ENCODE measurements around the gene CCDC57. TPM values are rescaled to one million over a fixed set of nuclear protein-coding genes. Genes with fewer than 3 reads are reported as not detected.

CCDC57 gene
- total RNA-seq, 4 donors from 2014 or later = 8.4 to 21.6 (median 16.4) TPM

DNA sequence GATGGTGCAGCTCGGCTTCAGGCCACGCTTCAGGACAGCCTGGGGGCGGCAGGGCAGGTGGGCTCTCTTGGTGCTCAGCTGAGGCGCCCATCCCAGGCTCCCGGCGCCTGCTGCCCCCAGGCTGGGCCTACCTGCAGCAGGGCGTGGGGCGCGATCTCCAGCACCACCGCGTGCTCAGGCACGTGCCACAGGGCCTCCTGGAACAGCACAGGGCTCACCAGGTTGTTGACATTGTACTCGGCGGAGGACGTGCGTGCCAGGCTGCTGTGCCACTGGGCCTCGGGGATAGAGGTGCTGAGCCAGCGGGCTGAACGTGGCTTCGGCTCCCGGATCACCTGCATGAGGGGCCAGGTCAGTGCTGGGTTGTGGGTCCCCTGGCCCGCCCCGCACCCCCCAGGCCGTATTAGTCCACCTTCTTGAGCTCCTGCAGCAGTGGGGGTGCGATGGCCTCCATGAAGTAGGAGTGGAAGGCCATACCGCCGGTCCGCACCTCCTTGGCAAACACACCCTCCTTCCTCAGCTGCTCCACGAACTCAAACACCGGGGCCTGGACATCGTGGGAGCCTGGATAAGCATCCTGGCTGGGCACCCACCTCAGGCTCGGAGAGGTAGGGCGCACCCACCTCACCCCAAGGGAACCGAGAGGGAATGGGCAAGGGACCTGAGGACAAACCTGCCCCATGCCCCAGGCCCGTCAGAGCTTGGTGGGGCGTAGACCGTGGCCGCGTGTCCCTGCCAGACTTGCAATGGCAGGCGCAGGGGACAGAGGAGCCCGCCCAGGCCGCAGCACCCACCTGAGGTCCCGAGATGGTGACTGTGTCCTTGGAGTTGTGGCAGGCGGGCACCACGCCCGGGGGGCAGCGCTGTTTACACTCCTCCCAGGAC, 123.6 kb downstream of the CCDC57 start:
- Histone ChIP-seq H3K27me3 (no peaks in the 10 kb centered on the region), H3K9me3 (no peaks in the 10 kb centered on the region), H3K36me3 (peaks cover 90 to 100% (median 100%) of the 10 kb centered on the region in 4 donors), H3K4me3 (no peak overlapping the region), H3K4me1 (no peaks in the 10 kb centered on the region), H3K27ac (replicated peaks in 1 of 4) (no peak overlapping the region)
- no peak for DNase-seq (ENCODE audit: extremely low spot score)
- WGBS = 92% methylated on average over 20 of the region's 47 CpGs
- intact Hi-C loops (cut with DNase I) = no loop called here
- TF ChIP-seq POLR2AphosphoS5 (IDR thresholded peaks at IDR 0.05) (no peak), EP300 (IDR thresholded peaks at IDR 0.05) (no peak), POLR2A (IDR thresholded peaks at IDR 0.05; ENCODE audit: low read depth) (no peak)
- TF ChIP-seq, protein P1, sequence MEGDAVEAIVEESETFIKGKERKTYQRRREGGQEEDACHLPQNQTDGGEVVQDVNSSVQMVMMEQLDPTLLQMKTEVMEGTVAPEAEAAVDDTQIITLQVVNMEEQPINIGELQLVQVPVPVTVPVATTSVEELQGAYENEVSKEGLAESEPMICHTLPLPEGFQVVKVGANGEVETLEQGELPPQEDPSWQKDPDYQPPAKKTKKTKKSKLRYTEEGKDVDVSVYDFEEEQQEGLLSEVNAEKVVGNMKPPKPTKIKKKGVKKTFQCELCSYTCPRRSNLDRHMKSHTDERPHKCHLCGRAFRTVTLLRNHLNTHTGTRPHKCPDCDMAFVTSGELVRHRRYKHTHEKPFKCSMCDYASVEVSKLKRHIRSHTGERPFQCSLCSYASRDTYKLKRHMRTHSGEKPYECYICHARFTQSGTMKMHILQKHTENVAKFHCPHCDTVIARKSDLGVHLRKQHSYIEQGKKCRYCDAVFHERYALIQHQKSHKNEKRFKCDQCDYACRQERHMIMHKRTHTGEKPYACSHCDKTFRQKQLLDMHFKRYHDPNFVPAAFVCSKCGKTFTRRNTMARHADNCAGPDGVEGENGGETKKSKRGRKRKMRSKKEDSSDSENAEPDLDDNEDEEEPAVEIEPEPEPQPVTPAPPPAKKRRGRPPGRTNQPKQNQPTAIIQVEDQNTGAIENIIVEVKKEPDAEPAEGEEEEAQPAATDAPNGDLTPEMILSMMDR (IDR thresholded peaks at IDR 0.05) = no peak

DNA sequence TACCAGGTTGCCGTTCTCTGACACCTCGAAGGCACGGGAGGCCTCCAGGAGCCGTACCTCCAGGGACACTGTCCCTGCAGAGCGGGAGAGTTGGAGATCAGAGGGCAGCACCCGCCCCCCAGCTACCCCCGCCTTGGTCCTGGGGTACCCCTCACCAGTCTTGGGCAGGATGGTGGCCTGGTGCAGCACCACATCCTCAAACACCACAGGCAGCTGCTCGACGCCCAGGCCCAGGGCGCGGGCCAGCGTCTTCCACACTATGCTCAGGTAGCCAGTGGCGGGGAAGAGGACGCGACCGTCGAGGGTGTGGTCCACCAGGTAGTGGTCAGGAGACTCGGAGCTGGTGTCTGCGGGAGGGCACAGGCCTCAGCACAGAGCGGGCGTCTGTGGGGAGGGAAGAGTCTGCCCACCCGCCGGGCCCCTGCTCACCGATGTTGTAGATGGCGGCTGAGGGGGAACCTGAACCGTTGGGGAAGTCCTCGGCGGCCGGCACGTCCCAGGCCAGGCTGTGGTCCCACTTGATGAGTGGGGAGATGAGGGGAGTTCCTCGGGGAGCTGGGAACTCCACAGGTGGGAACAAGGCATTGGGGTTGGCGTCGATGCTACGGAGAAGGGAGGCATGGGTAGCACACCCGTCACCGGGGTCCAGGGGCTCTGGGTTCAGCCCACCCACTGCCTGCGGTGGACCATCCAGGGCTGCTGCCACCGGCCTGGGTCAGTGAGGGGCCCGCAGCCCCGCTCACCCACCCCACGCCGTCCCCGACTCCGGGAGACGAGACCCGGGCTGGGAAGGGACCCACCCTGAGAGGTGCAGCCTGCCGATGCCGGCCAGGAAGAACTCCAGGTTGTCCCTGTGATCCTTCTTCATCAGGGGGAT, 124.4 kb downstream of the CCDC57 start:
- intact Hi-C loops (cut with DNase I) = no loop called here
- H3K27ac ChIP-seq (replicated peaks in 1 of 4) = no peak overlapping the region
- H3K27me3 ChIP-seq = no peaks in the 10 kb centered on the region
- no peaks in the 10 kb centered on the region for H3K4me1 ChIP-seq
- H3K9me3 ChIP-seq = no peaks in the 10 kb centered on the region
- no peak for DNase-seq (ENCODE audit: extremely low spot score)
- TF ChIP-seq POLR2A (IDR thresholded peaks at IDR 0.05; ENCODE audit: low read depth) = no peak
- TF ChIP-seq, protein P1 (IDR thresholded peaks at IDR 0.05) = no peak
- TF ChIP-seq POLR2AphosphoS5 (IDR thresholded peaks at IDR 0.05) = no peak
- no peak for TF ChIP-seq EP300 (IDR thresholded peaks at IDR 0.05)
- WGBS = 95% methylated on average over 47 of the region's 48 CpGs
- H3K36me3 ChIP-seq = peaks cover 95 to 100% (median 100%) of the 10 kb centered on the region in 4 donors
- no peak overlapping the region for H3K4me3 ChIP-seq

DNA sequence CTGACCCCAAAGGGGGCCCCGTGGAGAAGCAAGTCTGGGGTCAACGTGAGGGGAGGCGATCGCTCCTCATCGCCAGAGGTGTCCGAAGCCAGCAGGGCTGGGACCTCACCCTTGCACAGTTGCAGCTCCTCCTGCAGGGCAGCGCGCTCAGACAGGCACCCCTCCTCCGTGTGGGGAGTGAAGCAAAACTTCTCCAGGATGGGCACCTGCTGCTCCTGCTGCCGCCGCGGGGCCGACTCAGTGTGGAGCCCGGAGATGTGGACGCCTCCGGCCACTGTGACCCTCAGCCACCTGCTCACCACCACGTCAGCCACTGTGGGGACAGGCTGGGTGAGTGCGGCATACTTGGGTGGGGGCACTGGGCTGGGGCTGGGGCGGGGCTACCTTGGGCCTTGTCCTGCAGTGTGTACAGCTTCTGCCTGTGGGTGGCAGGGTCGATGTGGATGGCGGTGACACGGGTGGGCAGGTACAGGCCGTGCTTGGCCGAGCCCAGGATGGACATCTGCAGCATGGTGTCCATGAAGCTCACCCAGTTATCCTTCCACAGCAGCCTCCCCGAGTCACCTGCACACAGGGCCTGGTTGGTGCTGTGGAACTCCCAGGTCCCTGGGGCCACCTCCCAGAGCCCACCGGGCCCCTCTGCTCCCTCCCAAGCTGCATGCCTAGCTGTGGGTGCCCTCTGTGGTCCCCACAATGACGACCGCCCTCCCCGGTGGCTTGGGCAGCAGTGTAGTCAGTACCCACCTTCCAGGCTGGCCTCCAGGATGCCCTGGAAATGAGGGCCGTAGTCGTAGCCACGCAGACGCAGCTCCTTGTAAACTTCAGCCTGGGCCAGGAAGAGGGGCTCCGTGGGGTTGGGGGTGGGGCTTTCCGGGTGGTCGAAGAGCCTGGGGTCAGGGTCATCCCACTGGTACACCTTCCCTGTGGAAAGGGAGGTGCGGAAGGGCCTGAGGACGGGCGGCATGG, 125.4 kb downstream of the CCDC57 start:
- 87% methylated on average over 11 of the region's 39 CpGs for WGBS
- no peaks in the 10 kb centered on the region for H3K27me3 ChIP-seq
- intact Hi-C loops (cut with DNase I) = no loop called here
- no peaks in the 10 kb centered on the region for H3K4me1 ChIP-seq
- no peaks in the 10 kb centered on the region for H3K9me3 ChIP-seq
- peaks cover 95 to 100% (median 100%) of the 10 kb centered on the region in 4 donors for H3K36me3 ChIP-seq
- H3K27ac ChIP-seq (replicated peaks in 1 of 4) = no peak overlapping the region
- TF ChIP-seq EP300 (IDR thresholded peaks at IDR 0.05) (no peak), POLR2A (IDR thresholded peaks at IDR 0.05; ENCODE audit: low read depth) (no peak), POLR2AphosphoS5 (IDR thresholded peaks at IDR 0.05) (no peak)
- TF ChIP-seq, protein P1 (IDR thresholded peaks at IDR 0.05) = no peak
- H3K4me3 ChIP-seq = no peak overlapping the region
- DNase-seq (ENCODE audit: extremely low spot score) = no peak

Data from esophagus muscularis mucosa (tissue), 4 donors.